NT2/D1 (cell line): ENCODE results near the gene IPPK.

Experiments used
- SUZ12 ChIP-seq: IDR thresholded peaks from 2 replicates; pipeline ENCODE4 v1.6.1; 2011; ENCODE audit not compliant: insufficient read length, insufficient read depth; ENCODE audit errors: extremely low read depth
- YY1 ChIP-seq: IDR thresholded peaks from 2 replicates; pipeline ENCODE4 v1.6.1; 2011; ENCODE audit not compliant: insufficient read length, insufficient read depth

DNA sequence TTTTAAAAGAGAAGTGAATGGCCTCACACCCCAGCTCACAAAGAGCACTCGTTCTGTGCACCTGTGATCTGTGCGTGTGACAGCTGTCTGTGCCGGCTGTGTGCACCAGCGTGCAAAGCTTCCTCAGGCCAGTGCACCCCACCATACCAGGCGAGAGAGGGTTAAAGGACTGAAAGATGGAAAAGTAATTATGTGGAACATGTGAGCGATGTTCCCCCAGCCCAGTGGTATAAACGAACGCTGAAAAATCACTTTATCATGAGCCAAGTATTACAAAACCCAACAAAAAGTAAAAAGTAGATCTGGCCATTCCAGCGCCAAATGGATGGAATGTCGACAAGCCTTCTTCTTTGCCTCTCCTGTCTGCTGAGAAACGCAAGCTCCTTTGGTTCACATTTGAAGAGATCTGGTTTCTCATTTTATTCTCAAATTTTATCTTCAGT is 53.7 kb downstream of the IPPK start:
- TF ChIP-seq YY1: no peak
- no peak for TF ChIP-seq SUZ12
